ENCODE results near the gene UTP3. TPM values are rescaled to one million over a fixed set of nuclear protein-coding genes. Genes with fewer than 3 reads are reported as not detected.
A peak's percentile ranks its signal among the peaks of the same experiment; 100 is the strongest.

Gene UTP3
- total and polyA plus RNA-seq, 9 of the 15 experiments (the other 6 are each of a cell fraction or from before 2014, with no cell fraction given) = 11.9 to 69.3 (median 34.0) TPM

- TF ChIP-seq TEAD1 (CRISPR knock-in tag; IDR thresholded peaks at IDR 0.05) (peak in 1 of 2 experiments; percentile 87; a peak in 2 of 4 replicates), ZNF395 (CRISPR knock-in tag; IDR thresholded peaks at IDR 0.05) (no peak), ZNF707 (CRISPR knock-in tag; conservative IDR thresholded peaks at IDR 0.05) (no peak), ZNF766 (CRISPR knock-in tag; conservative IDR thresholded peaks at IDR 0.05) (0 out of 2 replicates have a peak, but pooled peaks have one; percentile 37), ZBTB26 (CRISPR knock-in tag; IDR thresholded peaks at IDR 0.05) (no peak), ZNF140 (CRISPR knock-in tag; IDR thresholded peaks at IDR 0.05) (no peak), FIP1L1 (IDR thresholded peaks at IDR 0.05; ENCODE audit: low read depth, low read length, poor library complexity, severe bottlenecking) (no peak), POLR2AphosphoS2 (IDR thresholded peaks at IDR 0.05; ENCODE audit: low read length) (no peak), FOXK1 (CRISPR knock-in tag; IDR thresholded peaks at IDR 0.05; ENCODE audit: borderline replicate concordance) (no peak), REST (IDR thresholded peaks at IDR 0.05; ENCODE audit: borderline replicate concordance) (peak; percentile 71), REST (CRISPR knock-in tag; IDR thresholded peaks at IDR 0.05; ENCODE audit: low read depth) (no peak), GATAD2B (IDR thresholded peaks at IDR 0.05; ENCODE audit: borderline replicate concordance) (no peak; the same call in 1 of the 2 replicates), RAD21 (CRISPR knock-in tag; conservative IDR thresholded peaks at IDR 0.05 in 1 of 2, IDR thresholded peaks at IDR 0.05 in 1 of 2) (peak; percentile 68 to 72), ZNF212 (CRISPR knock-in tag; IDR thresholded peaks at IDR 0.05) (no peak)
Observed at GRCh38 chr4:70687821-70688794, at the start of gene UTP3 (continued).

Measured in K562 (cell line).